Prostate gland (tissue), 2 donors: Measurements from ENCODE around the gene KLF7.

Source experiments
- POLR2A ChIP-seq: fragments of 450-650 bp; IDR thresholded peaks from one replicate; pipeline ENCODE4 v1.6.1; 2016; ENCODE audit warnings: antibody characterized with exemption, mild to moderate bottlenecking
- POLR2AphosphoS5 ChIP-seq: sonication (generic); formaldehyde crosslinking; IDR thresholded peaks from one replicate; pipeline ENCODE4 v1.6.1; 2017; ENCODE audit warnings: antibody characterized with exemption
- TF ChIP-seq, protein P1 (sequence below), 4 experiments: fragments of 200-600 bp in 2 of 4; fragments of 450-650 bp in 2 of 4; sonication (generic) in 2 of 4; IDR thresholded peaks; 1 replicate in 3 of 4; 2 replicates in 1 of 4; pipeline ENCODE4 v1.5.1; 2016 to 2019; ENCODE audit warnings: antibody characterized with exemption in 4 of 4, mild to moderate bottlenecking in 2 of 4, moderate library complexity in 2 of 4

DNA sequence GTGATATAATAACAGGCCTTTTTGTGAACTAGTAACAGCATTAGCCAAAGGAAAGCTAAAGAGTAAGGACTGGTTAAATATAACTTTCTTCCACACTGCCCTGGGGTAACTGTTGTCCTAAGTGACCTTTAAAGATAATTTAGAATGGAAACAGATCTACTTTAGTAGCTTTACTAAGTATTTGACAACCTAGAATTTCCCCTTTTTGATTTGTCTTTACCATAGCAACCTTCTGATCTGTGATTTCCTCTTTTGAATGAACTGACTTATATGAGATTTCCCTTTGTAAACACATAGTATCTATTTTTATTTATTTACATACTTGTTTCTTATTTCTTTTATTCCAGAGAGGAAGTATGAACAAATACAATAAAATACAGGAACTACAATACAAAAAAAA, 10.5 kb upstream of the KLF7 start:
- TF ChIP-seq, protein P1, sequence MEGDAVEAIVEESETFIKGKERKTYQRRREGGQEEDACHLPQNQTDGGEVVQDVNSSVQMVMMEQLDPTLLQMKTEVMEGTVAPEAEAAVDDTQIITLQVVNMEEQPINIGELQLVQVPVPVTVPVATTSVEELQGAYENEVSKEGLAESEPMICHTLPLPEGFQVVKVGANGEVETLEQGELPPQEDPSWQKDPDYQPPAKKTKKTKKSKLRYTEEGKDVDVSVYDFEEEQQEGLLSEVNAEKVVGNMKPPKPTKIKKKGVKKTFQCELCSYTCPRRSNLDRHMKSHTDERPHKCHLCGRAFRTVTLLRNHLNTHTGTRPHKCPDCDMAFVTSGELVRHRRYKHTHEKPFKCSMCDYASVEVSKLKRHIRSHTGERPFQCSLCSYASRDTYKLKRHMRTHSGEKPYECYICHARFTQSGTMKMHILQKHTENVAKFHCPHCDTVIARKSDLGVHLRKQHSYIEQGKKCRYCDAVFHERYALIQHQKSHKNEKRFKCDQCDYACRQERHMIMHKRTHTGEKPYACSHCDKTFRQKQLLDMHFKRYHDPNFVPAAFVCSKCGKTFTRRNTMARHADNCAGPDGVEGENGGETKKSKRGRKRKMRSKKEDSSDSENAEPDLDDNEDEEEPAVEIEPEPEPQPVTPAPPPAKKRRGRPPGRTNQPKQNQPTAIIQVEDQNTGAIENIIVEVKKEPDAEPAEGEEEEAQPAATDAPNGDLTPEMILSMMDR (IDR thresholded peaks at IDR 0.05) = no peak
- no peak for TF ChIP-seq POLR2A
- no peak for TF ChIP-seq POLR2AphosphoS5
